Testis (tissue), 3 donors: ENCODE data around the gene SERTAD4. TPM values are rescaled to one million over a fixed set of nuclear protein-coding genes. Genes with fewer than 3 reads are reported as not detected.
"Not testable (repeated sequence)": the region's sequence is repeated elsewhere in the genome, so short reads cannot be mapped to it uniquely, and the experiment has no call there.

Source experiments
- DNase-seq: peaks from one replicate; pipeline ENCODE4 v3.0.0-alpha.2; 2019
- H3K27ac ChIP-seq, 2 donors: fragments of 200-600 bp; sonication (generic); one replicate each; pipeline ENCODE4 v1.5.1; 2019
- H3K27me3 ChIP-seq: fragments of 200-600 bp; sonication (generic); one replicate; pipeline ENCODE4 v1.5.1; 2019
- H3K36me3 ChIP-seq: fragments of 200-600 bp; sonication (generic); one replicate; pipeline ENCODE4 v1.5.1; 2017; ENCODE audit warnings: low read depth; ENCODE audit errors: missing control alignments
- H3K4me1 ChIP-seq: fragments of 200-600 bp; sonication (generic); one replicate; pipeline ENCODE4 v1.5.1; 2019
- H3K4me3 ChIP-seq, 2 donors: fragments of 200-600 bp; sonication (generic); one replicate each; pipeline ENCODE4 v1.5.1; 2017 to 2019
- H3K9me3 ChIP-seq: fragments of 200-600 bp; sonication (generic); one replicate; pipeline ENCODE4 v1.5.1; 2017
- POLR2A ChIP-seq: fragments of 450-650 bp; IDR thresholded peaks from one replicate; pipeline ENCODE4 v1.6.1; 2017; ENCODE audit warnings: antibody characterized with exemption, mild to moderate bottlenecking, moderate library complexity
- WGBS, 2 donors: methylation state at CpG; one replicate each; pipeline ENCODE4 v1.1.5; 2018; 5-methylcytosine and 5-hydroxymethylcytosine counted together
- intact Hi-C: fragments of 100-400 bp; cut with DNase I; formaldehyde crosslinking; loops from one replicate; pipeline ENCODE4 v1.15.1; 2023; ENCODE audit warnings: low total_unique reads
- polyA plus RNA-seq: library from polyadenylated mRNA; stranded (reverse); fragments of 350-450 nt; fragmentation: Illumina TruSeq; extraction: RNeasy Lipid Tissue Mini Kit (QIAGEN cat#74804); gene quantifications from one replicate; pipeline ENCODE4 v1.2.3, GENCODE V29; 2014; ENCODE audit warnings: low read depth, low replicate concordance; ENCODE audit not compliant: insufficient read depth
- total RNA-seq, 2 donors: library from RNA; depleted of rRNA; stranded (reverse); fragments of >200 nt; gene quantifications; one replicate each; pipeline ENCODE4 v1.2.3, GENCODE V29; 2016
- TF ChIP-seq, protein P1 (sequence below), 3 experiments: fragments of 450-650 bp in 2 of 3; fragments of 200-600 bp in 1 of 3; sonication (generic) in 1 of 3; IDR thresholded peaks; one replicate each; pipeline ENCODE4 v1.5.1; 2016 to 2019; ENCODE audit warnings: antibody characterized with exemption in 3 of 3, mild to moderate bottlenecking in 2 of 3, moderate library complexity in 1 of 3

SERTAD4 gene
- total and polyA plus RNA-seq, 3 donors from 2014 or later, result 1.1 to 1.9 (median 1.1) TPM

DNA sequence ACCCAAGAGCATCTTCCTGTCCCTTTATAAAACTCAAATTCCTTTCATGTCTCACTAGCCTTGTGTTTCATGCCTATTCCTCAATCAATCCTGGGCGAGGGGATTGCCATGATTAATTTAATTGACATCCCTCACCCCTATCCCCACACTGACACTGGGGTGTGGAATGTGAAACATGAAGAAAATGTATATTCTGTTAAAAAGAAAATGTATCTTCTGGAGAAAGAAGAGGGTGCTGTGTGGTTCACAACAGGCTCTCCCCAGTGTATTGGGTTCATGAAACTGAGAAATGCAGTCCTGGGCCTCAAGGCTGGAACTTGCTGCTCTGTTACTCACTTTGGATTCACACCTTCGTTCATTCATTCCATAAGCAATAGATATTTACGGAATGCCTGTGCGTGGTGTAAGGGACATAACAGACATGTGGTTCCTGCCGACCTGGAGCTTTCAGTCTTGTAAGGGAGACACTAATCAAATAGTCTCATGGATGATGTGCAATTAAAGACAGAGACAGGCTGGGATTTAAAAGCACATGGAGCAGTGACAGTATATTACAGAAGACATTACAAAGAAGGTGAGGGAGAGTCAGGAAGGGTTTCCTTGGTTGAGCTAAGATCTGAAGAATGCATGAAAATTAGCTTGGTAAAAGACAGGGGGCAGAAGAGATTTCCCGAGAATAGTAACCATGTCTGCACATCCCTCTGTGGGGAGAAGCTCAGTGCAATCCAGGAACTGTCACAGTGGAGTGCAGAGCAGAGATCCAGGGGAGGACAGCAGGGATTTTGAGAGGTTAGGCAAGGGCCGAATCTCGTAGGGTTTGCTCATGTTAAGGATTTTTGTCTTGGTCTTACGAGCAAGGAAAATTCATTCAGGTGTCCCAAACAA, 32.1 kb downstream of the SERTAD4 start:
- 85 to 87% methylated on average over 9 of the region's 9 CpGs for WGBS, 2 donors
- DNase-seq, result no peak

DNA sequence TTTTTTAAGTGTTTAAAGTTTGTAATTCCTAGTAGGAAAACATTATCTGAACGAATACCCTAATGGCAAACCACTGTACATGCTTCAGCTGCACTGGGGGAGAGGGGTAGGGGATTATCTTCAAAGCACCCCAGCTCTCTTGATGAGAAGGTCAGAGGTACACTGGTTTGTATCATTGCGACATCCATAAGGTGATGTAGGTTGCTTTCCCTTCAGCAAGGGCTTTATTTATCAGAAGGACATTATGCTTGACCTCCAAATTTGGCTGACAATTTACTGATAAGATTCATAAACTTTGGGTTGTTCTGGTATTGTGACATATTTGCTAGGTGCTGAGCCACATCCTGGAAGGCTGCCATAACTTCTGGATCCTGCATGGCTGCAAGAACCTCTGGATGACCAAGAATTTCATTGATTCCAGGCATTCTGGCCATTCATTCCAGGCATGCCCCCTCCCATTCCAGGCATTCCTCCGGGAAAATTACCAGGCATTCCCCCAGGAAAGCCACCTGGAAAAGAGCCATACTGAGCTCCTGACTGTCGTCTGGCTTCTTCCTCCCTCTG, 32.9 kb downstream of the SERTAD4 start:
- WGBS, 2 donors, result 42 to 58% methylated on average over 4 of the region's 4 CpGs
- intact Hi-C loops, H3K27ac ChIP-seq, H3K9me3 ChIP-seq, H3K4me3 ChIP-seq, H3K27me3 ChIP-seq, DNase-seq, H3K36me3 ChIP-seq: not testable (repeated sequence)
- H3K4me1 ChIP-seq, result peaks cover 10% of the 10 kb centered on the region

More for the DNA sequence above, 32.1 kb downstream of the SERTAD4 start:
- peaks cover 10% of the 10 kb centered on the region for H3K4me1 ChIP-seq
- H3K9me3 ChIP-seq, result no peaks in the 10 kb centered on the region
- H3K27ac ChIP-seq, result no peak overlapping the region
- no peaks in the 10 kb centered on the region for H3K36me3 ChIP-seq
- no peak overlapping the region for H3K4me3 ChIP-seq
- H3K27me3 ChIP-seq, result no peaks in the 10 kb centered on the region
- TF ChIP-seq POLR2A, result no peak
- TF ChIP-seq, protein P1, sequence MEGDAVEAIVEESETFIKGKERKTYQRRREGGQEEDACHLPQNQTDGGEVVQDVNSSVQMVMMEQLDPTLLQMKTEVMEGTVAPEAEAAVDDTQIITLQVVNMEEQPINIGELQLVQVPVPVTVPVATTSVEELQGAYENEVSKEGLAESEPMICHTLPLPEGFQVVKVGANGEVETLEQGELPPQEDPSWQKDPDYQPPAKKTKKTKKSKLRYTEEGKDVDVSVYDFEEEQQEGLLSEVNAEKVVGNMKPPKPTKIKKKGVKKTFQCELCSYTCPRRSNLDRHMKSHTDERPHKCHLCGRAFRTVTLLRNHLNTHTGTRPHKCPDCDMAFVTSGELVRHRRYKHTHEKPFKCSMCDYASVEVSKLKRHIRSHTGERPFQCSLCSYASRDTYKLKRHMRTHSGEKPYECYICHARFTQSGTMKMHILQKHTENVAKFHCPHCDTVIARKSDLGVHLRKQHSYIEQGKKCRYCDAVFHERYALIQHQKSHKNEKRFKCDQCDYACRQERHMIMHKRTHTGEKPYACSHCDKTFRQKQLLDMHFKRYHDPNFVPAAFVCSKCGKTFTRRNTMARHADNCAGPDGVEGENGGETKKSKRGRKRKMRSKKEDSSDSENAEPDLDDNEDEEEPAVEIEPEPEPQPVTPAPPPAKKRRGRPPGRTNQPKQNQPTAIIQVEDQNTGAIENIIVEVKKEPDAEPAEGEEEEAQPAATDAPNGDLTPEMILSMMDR (IDR thresholded peaks at IDR 0.05), result peak; percentile 9 to 25 (median 11)
- intact Hi-C loops, result no loop called here

DNA sequence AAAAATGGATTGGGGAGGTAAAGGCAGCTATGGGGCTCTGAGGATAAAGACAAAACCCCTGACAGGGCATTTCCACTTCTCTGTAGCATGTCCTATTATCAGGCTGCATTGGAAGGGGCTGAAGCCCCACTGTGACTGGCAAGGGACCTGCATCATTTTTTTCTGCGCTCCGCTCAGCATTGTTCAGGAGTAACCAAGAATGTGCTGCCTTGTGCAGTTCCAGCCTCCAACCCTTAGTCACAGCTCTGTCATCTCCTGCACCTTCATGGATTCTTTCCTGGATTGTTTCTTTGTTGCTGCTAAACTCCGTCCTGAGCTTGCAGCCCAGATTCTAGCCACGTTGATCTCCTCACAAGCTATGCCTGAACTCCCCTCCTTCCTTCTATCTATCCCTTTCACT, 37.4 kb downstream of the SERTAD4 start:
- no peaks in the 10 kb centered on the region for H3K9me3 ChIP-seq
- TF ChIP-seq, protein P1 (IDR thresholded peaks at IDR 0.05), result no peak
- TF ChIP-seq POLR2A, result no peak
- H3K27ac ChIP-seq, result no peak overlapping the region
- no peaks in the 10 kb centered on the region for H3K4me1 ChIP-seq
- DNase-seq, result no peak
- no peak overlapping the region for H3K4me3 ChIP-seq
- WGBS, 2 donors, result 78 to 83% methylated on average over 4 of the region's 4 CpGs
- no peaks in the 10 kb centered on the region for H3K36me3 ChIP-seq
- H3K27me3 ChIP-seq, result no peaks in the 10 kb centered on the region
- intact Hi-C loops, result no loop called here

DNA sequence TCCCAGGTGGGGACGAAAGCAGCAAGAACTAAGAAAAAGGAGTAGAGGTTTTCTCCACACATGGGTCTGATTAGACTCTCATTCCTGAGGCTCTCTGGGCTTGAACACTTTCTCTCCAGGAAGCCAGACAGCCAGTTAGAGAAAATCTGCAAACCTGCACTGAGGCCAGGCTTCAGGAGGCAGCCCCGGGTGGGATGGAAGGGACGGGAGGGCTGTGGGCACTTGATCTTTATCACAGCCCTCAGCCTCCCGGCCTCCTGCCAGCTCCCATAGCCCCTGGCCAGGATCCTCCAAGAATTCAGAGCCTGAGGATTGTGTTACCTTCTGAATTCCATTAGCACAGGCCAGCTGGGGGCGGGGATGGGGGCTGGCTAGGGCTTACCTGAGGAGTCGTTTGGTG, 40.1 kb downstream of the SERTAD4 start:
- Histone ChIP-seq H3K36me3 (no peaks in the 10 kb centered on the region), H3K4me1 (no peaks in the 10 kb centered on the region), H3K9me3 (no peaks in the 10 kb centered on the region), H3K4me3 (no peak overlapping the region), H3K27me3 (no peaks in the 10 kb centered on the region), H3K27ac (no peak overlapping the region)
- TF ChIP-seq POLR2A, result no peak
- TF ChIP-seq, protein P1 (IDR thresholded peaks at IDR 0.05), result no peak
- DNase-seq, result no peak
- intact Hi-C loops, result no loop called here
- WGBS, 2 donors, result 63 to 65% methylated on average over 6 of the region's 6 CpGs

DNA sequence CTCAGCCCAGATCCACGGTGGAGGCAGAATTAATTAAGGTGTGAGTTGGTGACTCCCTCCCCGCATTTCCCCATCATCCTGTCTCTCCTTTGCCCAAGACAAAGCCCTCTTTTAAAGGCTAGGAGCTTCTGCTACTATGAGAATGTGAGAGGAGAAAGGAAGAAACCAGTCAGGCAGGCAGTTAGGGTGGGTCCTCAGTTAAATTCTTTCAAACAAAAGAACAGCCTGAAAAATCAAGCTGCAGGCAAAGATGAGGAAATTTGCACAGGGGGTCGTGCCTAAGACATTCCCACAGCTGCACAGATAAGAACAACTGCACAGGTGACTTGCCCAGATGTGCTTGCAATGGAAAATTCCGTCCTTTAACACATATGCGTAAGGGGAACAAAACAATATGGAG, 47.6 kb downstream of the SERTAD4 start:
- intact Hi-C loops, result no loop called here
- H3K4me1 ChIP-seq, result no peaks in the 10 kb centered on the region
- H3K27ac ChIP-seq, result no peak overlapping the region
- WGBS, 2 donors, result 84 to 89% methylated on average over 5 of the region's 5 CpGs
- TF ChIP-seq, protein P1 (IDR thresholded peaks at IDR 0.05), result no peak
- no peak for TF ChIP-seq POLR2A
- no peaks in the 10 kb centered on the region for H3K36me3 ChIP-seq
- no peak overlapping the region for H3K4me3 ChIP-seq
- DNase-seq, result no peak
- H3K9me3 ChIP-seq, result no peaks in the 10 kb centered on the region
- H3K27me3 ChIP-seq, result no peaks in the 10 kb centered on the region
